Measurements from ENCODE around the gene ERFE.

GRCh38 chr2:238128061-238128440, 30.7 kb upstream of the ERFE start:
- no peak for TF ChIP-seq EP300 (conservative IDR thresholded peaks at IDR 0.05; ENCODE audit: poor library complexity, severe bottlenecking)
- TF ChIP-seq, protein P1, sequence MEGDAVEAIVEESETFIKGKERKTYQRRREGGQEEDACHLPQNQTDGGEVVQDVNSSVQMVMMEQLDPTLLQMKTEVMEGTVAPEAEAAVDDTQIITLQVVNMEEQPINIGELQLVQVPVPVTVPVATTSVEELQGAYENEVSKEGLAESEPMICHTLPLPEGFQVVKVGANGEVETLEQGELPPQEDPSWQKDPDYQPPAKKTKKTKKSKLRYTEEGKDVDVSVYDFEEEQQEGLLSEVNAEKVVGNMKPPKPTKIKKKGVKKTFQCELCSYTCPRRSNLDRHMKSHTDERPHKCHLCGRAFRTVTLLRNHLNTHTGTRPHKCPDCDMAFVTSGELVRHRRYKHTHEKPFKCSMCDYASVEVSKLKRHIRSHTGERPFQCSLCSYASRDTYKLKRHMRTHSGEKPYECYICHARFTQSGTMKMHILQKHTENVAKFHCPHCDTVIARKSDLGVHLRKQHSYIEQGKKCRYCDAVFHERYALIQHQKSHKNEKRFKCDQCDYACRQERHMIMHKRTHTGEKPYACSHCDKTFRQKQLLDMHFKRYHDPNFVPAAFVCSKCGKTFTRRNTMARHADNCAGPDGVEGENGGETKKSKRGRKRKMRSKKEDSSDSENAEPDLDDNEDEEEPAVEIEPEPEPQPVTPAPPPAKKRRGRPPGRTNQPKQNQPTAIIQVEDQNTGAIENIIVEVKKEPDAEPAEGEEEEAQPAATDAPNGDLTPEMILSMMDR (IDR thresholded peaks at IDR 0.05; ENCODE audit: poor library complexity, severe bottlenecking) = no peak

Data from neural cell (in vitro differentiated cells).